HG02885 (cell line): ENCODE data around the gene FZD7.
A peak's percentile ranks its signal among the peaks of the same experiment; 100 is the strongest.

Experiments
- ATAC-seq: cut with Tn5 transposase; IDR thresholded peaks from one replicate; pipeline ENCODE4 v1.9.1; 2021; ENCODE audit warnings: mild to moderate bottlenecking; ENCODE audit not compliant: unreplicated experiment, poor library complexity

Gene FZD7

GRCh38 chr2:202033317-202034248 is at the start of gene FZD7:
Gene FZD7, plus strand, starts transcription at chr2:202033855. Its CDS starts 793 bp downstream, at chr2:202034648.
- ATAC-seq, result peak; percentile 85

GRCh38 chr2:201984333-201984732 is 49.3 kb upstream of the FZD7 start:
- ATAC-seq, result no peak

GRCh38 chr2:201984800-201985525 is 48.7 kb upstream of the FZD7 start:
- no peak for ATAC-seq

- no peak for ATAC-seq
Observed at GRCh38 chr2:201985728-201986462, 47.8 kb upstream of the FZD7 start.

- ATAC-seq, result no peak
Observed at GRCh38 chr2:201986463-201986735, 47.3 kb upstream of the FZD7 start.

- no peak for ATAC-seq
Observed at GRCh38 chr2:201987426-201987825, 46.2 kb upstream of the FZD7 start.

GRCh38 chr2:201990069-201990468 is 43.6 kb upstream of the FZD7 start:
- ATAC-seq, result no peak

GRCh38 chr2:201992960-201993359 is 40.7 kb upstream of the FZD7 start:
- ATAC-seq, result no peak

GRCh38 chr2:201994973-201995638 is 38.5 kb upstream of the FZD7 start:
- no peak for ATAC-seq

- no peak for ATAC-seq
Observed at GRCh38 chr2:201996006-201996405, 37.6 kb upstream of the FZD7 start.

- no peak for ATAC-seq
Observed at GRCh38 chr2:201996679-201997314, 36.9 kb upstream of the FZD7 start.

GRCh38 chr2:201999279-201999678 is 34.4 kb upstream of the FZD7 start:
- no peak for ATAC-seq

GRCh38 chr2:202001826-202002225 is 31.8 kb upstream of the FZD7 start:
- no peak for ATAC-seq

GRCh38 chr2:202002381-202002780 is 31.3 kb upstream of the FZD7 start:
- no peak for ATAC-seq

- ATAC-seq, result peak; percentile 55
Observed at GRCh38 chr2:202005272-202005887, 28.3 kb upstream of the FZD7 start.

GRCh38 chr2:202006301-202006700 is 27.4 kb upstream of the FZD7 start:
- ATAC-seq, result no peak

GRCh38 chr2:202007015-202007982 is 26.4 kb upstream of the FZD7 start:
- ATAC-seq, result no peak

- ATAC-seq, result no peak
Observed at GRCh38 chr2:202007983-202008354, 25.7 kb upstream of the FZD7 start.
